Measurements from ENCODE around the gene FBRSL1.

The FBRSL1 gene

GRCh38 chr12:132529156-132529839 is 39.3 kb downstream of the FBRSL1 start (continued):
- no peak for TF ChIP-seq POU6F1 (CRISPR knock-in tag; IDR thresholded peaks at IDR 0.05; ENCODE audit: borderline replicate concordance, low read depth)

GRCh38 chr12:132529906-132530305 is 40.0 kb downstream of the FBRSL1 start:
- no peak for TF ChIP-seq OSR1 (CRISPR knock-in tag; IDR thresholded peaks at IDR 0.05)
- no peak for TF ChIP-seq BACH2 (CRISPR knock-in tag; IDR thresholded peaks at IDR 0.05; ENCODE audit: borderline replicate concordance)
- no peak for TF ChIP-seq ZNF70 (CRISPR knock-in tag; IDR thresholded peaks at IDR 0.05)
- no peak for TF ChIP-seq ZNF8 (CRISPR knock-in tag; IDR thresholded peaks at IDR 0.05)
- no peak for TF ChIP-seq PPARA (CRISPR knock-in tag; IDR thresholded peaks at IDR 0.05; ENCODE audit: borderline replicate concordance)
- TF ChIP-seq PATZ1 (CRISPR knock-in tag; IDR thresholded peaks at IDR 0.05; ENCODE audit: borderline replicate concordance) = no peak
- no peak for TF ChIP-seq CSDC2 (CRISPR knock-in tag; IDR thresholded peaks at IDR 0.05)
- TF ChIP-seq CREB5 (CRISPR knock-in tag; IDR thresholded peaks at IDR 0.05; ENCODE audit: low read depth) = no peak
- no peak for TF ChIP-seq TSHZ2 (CRISPR knock-in tag; IDR thresholded peaks at IDR 0.05)
- no peak for TF ChIP-seq ARNTL (CRISPR knock-in tag; IDR thresholded peaks at IDR 0.05; ENCODE audit: borderline replicate concordance, low read depth)
- TF ChIP-seq ISL1 (CRISPR knock-in tag; IDR thresholded peaks at IDR 0.05) = no peak
- no peak for TF ChIP-seq ZNF565 (CRISPR knock-in tag; conservative IDR thresholded peaks at IDR 0.05; ENCODE audit: low read depth)
- no peak for TF ChIP-seq TOX (CRISPR knock-in tag; IDR thresholded peaks at IDR 0.05; ENCODE audit: borderline replicate concordance)
- TF ChIP-seq GLIS3 (CRISPR knock-in tag; IDR thresholded peaks at IDR 0.05) = no peak
- ATAC-seq = no peak

GRCh38 chr12:132530447-132530846 is 40.5 kb downstream of the FBRSL1 start:
- ATAC-seq = no peak
- TF ChIP-seq BACH2 (CRISPR knock-in tag; IDR thresholded peaks at IDR 0.05; ENCODE audit: borderline replicate concordance) = no peak
- TF ChIP-seq ZNF70 (CRISPR knock-in tag; IDR thresholded peaks at IDR 0.05) = no peak
- no peak for TF ChIP-seq ISL1 (CRISPR knock-in tag; IDR thresholded peaks at IDR 0.05)
- TF ChIP-seq ZNF565 (CRISPR knock-in tag; conservative IDR thresholded peaks at IDR 0.05; ENCODE audit: low read depth) = no peak
- no peak for TF ChIP-seq ZNF8 (CRISPR knock-in tag; IDR thresholded peaks at IDR 0.05)
- TF ChIP-seq SNAI2 (CRISPR knock-in tag; IDR thresholded peaks at IDR 0.05) = no peak
- no peak for TF ChIP-seq OSR1 (CRISPR knock-in tag; IDR thresholded peaks at IDR 0.05)
- TF ChIP-seq GLIS3 (CRISPR knock-in tag; IDR thresholded peaks at IDR 0.05) = no peak
- TF ChIP-seq ZFP30 (CRISPR knock-in tag; IDR thresholded peaks at IDR 0.05) = no peak
- no peak for TF ChIP-seq CSRNP3 (CRISPR knock-in tag; IDR thresholded peaks at IDR 0.05)
- TF ChIP-seq RARB (CRISPR knock-in tag; IDR thresholded peaks at IDR 0.05) = no peak
- no peak for TF ChIP-seq TCF4 (CRISPR knock-in tag; IDR thresholded peaks at IDR 0.05; ENCODE audit: borderline replicate concordance)
- no peak for TF ChIP-seq CSDC2 (CRISPR knock-in tag; IDR thresholded peaks at IDR 0.05)
- no peak for TF ChIP-seq ESRRG (CRISPR knock-in tag; IDR thresholded peaks at IDR 0.05)
- TF ChIP-seq ZFP3 (CRISPR knock-in tag; IDR thresholded peaks at IDR 0.05) = no peak
- TF ChIP-seq ZC3H10 (CRISPR knock-in tag; IDR thresholded peaks at IDR 0.05) = no peak
